ENCODE results near the gene KRT85. TPM values are rescaled to one million over a fixed set of nuclear protein-coding genes. Genes with fewer than 3 reads are reported as not detected.

The KRT85 gene
- total RNA-seq, 1 donor from 2014 or later = not detected

- no peak for DNase-seq (ENCODE audit: low read depth)
- TF ChIP-seq CTCF (conservative IDR thresholded peaks at IDR 0.05; ENCODE audit: low read depth, low read length) = no peak
- H3K4me3 ChIP-seq (ENCODE audit: low read depth, low read length) = no peak overlapping the region
Measured at GRCh38 chr12:52402377-52402776, 35.1 kb upstream of the KRT85 start.

GRCh38 chr12:52401926-52402325 is 34.6 kb upstream of the KRT85 start:
- H3K4me3 ChIP-seq (ENCODE audit: low read depth, low read length) = no peak overlapping the region
- TF ChIP-seq CTCF (conservative IDR thresholded peaks at IDR 0.05; ENCODE audit: low read depth, low read length) = no peak

GRCh38 chr12:52401526-52401925 is 34.2 kb upstream of the KRT85 start:
- no peak for DNase-seq (ENCODE audit: low read depth)
- TF ChIP-seq CTCF (conservative IDR thresholded peaks at IDR 0.05; ENCODE audit: low read depth, low read length) = no peak
- no peak overlapping the region for H3K4me3 ChIP-seq (ENCODE audit: low read depth, low read length)

More at GRCh38 chr12:52401926-52402325, 34.6 kb upstream of the KRT85 start:
- no peak for DNase-seq (ENCODE audit: low read depth)

GRCh38 chr12:52400906-52401305 is 33.6 kb upstream of the KRT85 start:
- no peak overlapping the region for H3K4me3 ChIP-seq (ENCODE audit: low read depth, low read length)
- no peak for DNase-seq (ENCODE audit: low read depth)
- no peak for TF ChIP-seq CTCF (conservative IDR thresholded peaks at IDR 0.05; ENCODE audit: low read depth, low read length)

GRCh38 chr12:52399756-52400155 is 32.5 kb upstream of the KRT85 start:
- TF ChIP-seq CTCF (conservative IDR thresholded peaks at IDR 0.05; ENCODE audit: low read depth, low read length) = no peak
- DNase-seq (ENCODE audit: low read depth) = no peak
- H3K4me3 ChIP-seq (ENCODE audit: low read depth, low read length) = no peak overlapping the region

- TF ChIP-seq CTCF (conservative IDR thresholded peaks at IDR 0.05; ENCODE audit: low read depth, low read length) = no peak
- H3K4me3 ChIP-seq (ENCODE audit: low read depth, low read length) = no peak overlapping the region
- no peak for DNase-seq (ENCODE audit: low read depth)
Measured at GRCh38 chr12:52398176-52398575, 30.9 kb upstream of the KRT85 start.

GRCh38 chr12:52396656-52397055 is 29.4 kb upstream of the KRT85 start:
- H3K4me3 ChIP-seq (ENCODE audit: low read depth, low read length) = no peak overlapping the region
- no peak for TF ChIP-seq CTCF (conservative IDR thresholded peaks at IDR 0.05; ENCODE audit: low read depth, low read length)
- DNase-seq (ENCODE audit: low read depth) = no peak
